Heart left ventricle (tissue), 13 donors: ENCODE measurements around the gene C1orf35.

Source experiments
- POLR2A ChIP-seq, 2 donors: fragments of 450-650 bp; IDR thresholded peaks; one replicate each; pipeline ENCODE4 v1.6.1; 2017; ENCODE audit warnings: antibody characterized with exemption in 2 of 2, mild to moderate bottlenecking in 2 of 2, moderate library complexity in 2 of 2
- TF ChIP-seq, protein P1 (sequence below), 12 donors: fragments of 200-600 bp; sonication (generic) in 4 of 12; IDR thresholded peaks; one replicate each; pipeline versions ENCODE4 v1.5.0 to v1.8.0; 2018 to 2022; ENCODE audit warnings: antibody characterized with exemption in 12 of 12, mild to moderate bottlenecking in 5 of 12
- donor health status: ischemic (EF 13 %, LVEDD 7.1; RV severe dilation, severe dysfunction).
- donor health status: DM: no; HTN: yes; CAD: no.
- donor health status: DM: no; HTN: no; CAD: no.
- donor health status: ischemic (EF 25% LVEDD 6.9; RV normal size, moderate dysfunction).
- donor health status: ischemic (EF 25% LVEDD 5.7; RV mildly dilated, moderate dysfunction).
- donor health status: ischemic (EF 35%, LVEDD 5.7; RV mildly dilated, moderate dysfunction).
- donor health status: nonischemic (EF 11% LVEDD 7.7; RV severe dilation, severe dysfunction).
- donor health status: DM: yes; HTN: yes; CAD: no.
- donor health status: PGD.
- donor health status: ischemic (EF 29% LVEDD 5.4; RV normal size, mild dysfunction).
- donor health status: nonischemic (EF 23%, LVEDD 6.1; RV moderate dilation, normal function).

DNA sequence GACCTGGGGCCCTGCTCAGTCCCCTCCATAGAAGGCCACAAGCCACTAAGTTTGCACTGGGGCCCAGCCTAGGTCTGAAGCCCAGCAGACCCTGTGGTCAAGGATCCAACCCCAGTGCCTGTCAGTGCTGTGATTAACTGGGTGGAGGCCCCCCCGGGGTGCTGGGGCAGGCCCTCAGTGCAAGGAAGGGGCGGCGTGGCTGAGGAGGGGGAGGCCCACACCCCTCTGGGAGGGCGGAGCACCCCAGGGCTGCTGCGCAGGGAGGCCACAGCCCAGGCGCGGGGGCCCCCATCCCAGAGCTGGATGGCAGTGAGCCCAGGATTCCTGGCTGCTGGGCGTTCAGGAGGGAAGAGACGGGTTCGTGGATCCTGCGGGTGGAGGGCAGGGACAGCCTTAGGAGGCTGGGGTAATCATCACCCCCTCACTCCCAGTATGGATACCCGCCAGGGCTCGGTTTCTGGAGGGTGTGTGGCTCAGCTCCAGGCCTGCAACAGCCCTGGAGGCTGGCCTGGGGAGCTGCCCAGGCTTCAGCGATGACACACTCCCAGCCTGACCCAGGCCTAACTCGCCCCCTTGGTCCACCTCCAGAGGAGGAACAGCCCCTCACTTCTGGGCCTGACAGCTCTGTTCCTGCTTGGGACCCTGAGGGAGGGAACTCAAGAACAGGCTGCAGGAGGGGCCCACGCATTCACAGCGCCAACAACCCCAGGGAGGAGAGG, 47.5 kb upstream of the C1orf35 start:
- TF ChIP-seq, protein P1, sequence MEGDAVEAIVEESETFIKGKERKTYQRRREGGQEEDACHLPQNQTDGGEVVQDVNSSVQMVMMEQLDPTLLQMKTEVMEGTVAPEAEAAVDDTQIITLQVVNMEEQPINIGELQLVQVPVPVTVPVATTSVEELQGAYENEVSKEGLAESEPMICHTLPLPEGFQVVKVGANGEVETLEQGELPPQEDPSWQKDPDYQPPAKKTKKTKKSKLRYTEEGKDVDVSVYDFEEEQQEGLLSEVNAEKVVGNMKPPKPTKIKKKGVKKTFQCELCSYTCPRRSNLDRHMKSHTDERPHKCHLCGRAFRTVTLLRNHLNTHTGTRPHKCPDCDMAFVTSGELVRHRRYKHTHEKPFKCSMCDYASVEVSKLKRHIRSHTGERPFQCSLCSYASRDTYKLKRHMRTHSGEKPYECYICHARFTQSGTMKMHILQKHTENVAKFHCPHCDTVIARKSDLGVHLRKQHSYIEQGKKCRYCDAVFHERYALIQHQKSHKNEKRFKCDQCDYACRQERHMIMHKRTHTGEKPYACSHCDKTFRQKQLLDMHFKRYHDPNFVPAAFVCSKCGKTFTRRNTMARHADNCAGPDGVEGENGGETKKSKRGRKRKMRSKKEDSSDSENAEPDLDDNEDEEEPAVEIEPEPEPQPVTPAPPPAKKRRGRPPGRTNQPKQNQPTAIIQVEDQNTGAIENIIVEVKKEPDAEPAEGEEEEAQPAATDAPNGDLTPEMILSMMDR (IDR thresholded peaks at IDR 0.05) = no peak
- TF ChIP-seq POLR2A (IDR thresholded peaks at IDR 0.05) = no peak
